Nephron progenitor cell (in vitro differentiated cells): ENCODE data around the gene FOXN4.

Source experiments
- DNase-seq: peaks from one replicate; pipeline ENCODE4 v3.0.0; 2021
- H3K27ac Mint-ChIP-seq: 2 replicates; pipeline ENCODE4 v1.8.0; 2021; ENCODE audit warnings: mild to moderate bottlenecking, moderate library complexity, mixed read lengths
- H3K27me3 Mint-ChIP-seq: 2 replicates; pipeline ENCODE4 v1.8.0; 2021; ENCODE audit warnings: mild to moderate bottlenecking, low read depth, mixed read lengths; ENCODE audit not compliant: poor library complexity
- H3K36me3 Mint-ChIP-seq: 2 replicates; pipeline ENCODE4 v1.8.0; 2021; ENCODE audit warnings: low read depth, mixed read lengths
- H3K4me1 Mint-ChIP-seq: 2 replicates; pipeline ENCODE4 v1.8.0; 2021; ENCODE audit warnings: mixed read lengths
- H3K4me3 Mint-ChIP-seq: 2 replicates; pipeline ENCODE4 v1.8.0; 2021; ENCODE audit warnings: mild to moderate bottlenecking, moderate library complexity, mixed read lengths
- H3K9me3 Mint-ChIP-seq: 2 replicates; pipeline ENCODE4 v1.8.0; 2021; ENCODE audit warnings: mild to moderate bottlenecking, moderate library complexity, mixed read lengths
- TF ChIP-seq, protein P1 (sequence below): fragments of 200-600 bp; sonication (generic); IDR thresholded peaks from 2 replicates; pipeline ENCODE4 v1.5.0; 2021; ENCODE audit warnings: antibody characterized with exemption

The FOXN4 gene

DNA sequence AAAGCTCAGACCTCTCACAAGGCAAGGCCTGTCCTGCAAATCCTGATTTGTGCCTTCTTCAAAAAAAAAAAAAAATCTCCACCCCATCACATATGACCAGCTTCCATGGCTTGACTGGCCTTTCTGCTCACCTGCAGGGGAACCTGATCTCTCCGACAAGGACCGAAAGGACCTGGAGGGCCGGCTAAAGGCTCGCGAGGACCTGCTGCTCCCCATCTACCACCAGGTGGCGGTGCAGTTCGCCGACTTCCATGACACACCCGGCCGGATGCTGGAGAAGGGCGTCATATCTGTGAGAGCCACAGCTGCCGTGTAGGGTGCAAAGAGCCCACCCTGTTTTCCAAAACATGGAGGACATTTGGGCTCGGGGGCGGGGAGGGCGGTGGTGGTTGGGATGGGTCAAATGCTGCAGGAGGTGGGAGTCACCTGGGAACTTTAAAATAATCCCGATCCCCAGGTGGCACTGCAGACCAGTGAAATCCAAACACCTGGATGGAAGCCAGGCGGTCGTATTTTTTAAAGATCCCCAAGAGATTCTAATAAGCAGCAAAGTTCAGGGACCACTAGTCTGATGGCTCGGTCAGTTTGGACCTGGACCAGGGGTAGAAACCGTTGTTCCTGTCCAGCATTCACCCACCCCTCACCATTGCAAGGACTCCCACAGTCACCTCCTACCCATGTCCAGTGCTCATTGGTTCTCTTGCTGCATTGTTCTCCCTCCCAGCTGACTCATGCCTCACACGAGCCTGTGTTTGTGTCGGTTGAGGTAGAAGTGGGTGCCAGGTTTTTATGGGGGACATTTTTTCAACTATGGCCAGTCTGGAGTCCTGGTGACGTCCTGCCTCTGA is 44.8 kb downstream of the FOXN4 start:
- peaks cover 22% of the 10 kb centered on the region for H3K27me3 Mint-ChIP-seq
- H3K27ac Mint-ChIP-seq: no peak overlapping the region
- no peaks in the 10 kb centered on the region for H3K9me3 Mint-ChIP-seq
- peak; percentile 90 for DNase-seq
- TF ChIP-seq, protein P1, sequence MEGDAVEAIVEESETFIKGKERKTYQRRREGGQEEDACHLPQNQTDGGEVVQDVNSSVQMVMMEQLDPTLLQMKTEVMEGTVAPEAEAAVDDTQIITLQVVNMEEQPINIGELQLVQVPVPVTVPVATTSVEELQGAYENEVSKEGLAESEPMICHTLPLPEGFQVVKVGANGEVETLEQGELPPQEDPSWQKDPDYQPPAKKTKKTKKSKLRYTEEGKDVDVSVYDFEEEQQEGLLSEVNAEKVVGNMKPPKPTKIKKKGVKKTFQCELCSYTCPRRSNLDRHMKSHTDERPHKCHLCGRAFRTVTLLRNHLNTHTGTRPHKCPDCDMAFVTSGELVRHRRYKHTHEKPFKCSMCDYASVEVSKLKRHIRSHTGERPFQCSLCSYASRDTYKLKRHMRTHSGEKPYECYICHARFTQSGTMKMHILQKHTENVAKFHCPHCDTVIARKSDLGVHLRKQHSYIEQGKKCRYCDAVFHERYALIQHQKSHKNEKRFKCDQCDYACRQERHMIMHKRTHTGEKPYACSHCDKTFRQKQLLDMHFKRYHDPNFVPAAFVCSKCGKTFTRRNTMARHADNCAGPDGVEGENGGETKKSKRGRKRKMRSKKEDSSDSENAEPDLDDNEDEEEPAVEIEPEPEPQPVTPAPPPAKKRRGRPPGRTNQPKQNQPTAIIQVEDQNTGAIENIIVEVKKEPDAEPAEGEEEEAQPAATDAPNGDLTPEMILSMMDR: peak; percentile 76
- peaks cover 4% of the 10 kb centered on the region for H3K4me1 Mint-ChIP-seq
- H3K4me3 Mint-ChIP-seq: no peak overlapping the region
- peaks cover 13% of the 10 kb centered on the region for H3K36me3 Mint-ChIP-seq

DNA sequence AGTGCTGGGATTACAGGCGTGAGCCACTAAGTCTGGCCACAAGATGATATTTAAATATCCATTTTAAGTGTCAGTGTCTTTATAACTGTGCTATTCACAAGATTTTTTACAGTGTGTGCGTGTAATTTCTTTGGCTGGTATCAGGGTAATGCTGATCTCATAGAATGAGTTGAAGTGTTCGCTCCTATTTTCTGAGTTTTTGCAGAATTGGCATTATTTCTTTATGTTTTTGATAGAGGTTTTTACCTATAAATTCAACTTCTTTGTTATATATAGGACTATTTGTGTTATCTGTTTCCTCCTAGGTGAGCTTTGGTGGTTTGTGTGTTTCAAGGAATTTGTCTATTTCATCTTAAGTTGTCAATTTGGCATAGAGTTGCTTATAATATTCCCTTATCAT is 45.6 kb downstream of the FOXN4 start:
- no peak overlapping the region for H3K4me3 Mint-ChIP-seq
- TF ChIP-seq, protein P1: no peak
- DNase-seq: no peak
- no peak overlapping the region for H3K27ac Mint-ChIP-seq
- H3K4me1 Mint-ChIP-seq: peaks cover 4% of the 10 kb centered on the region
- H3K27me3 Mint-ChIP-seq: peaks cover 22% of the 10 kb centered on the region
- peaks cover 13% of the 10 kb centered on the region for H3K36me3 Mint-ChIP-seq
- H3K9me3 Mint-ChIP-seq: no peaks in the 10 kb centered on the region

DNA sequence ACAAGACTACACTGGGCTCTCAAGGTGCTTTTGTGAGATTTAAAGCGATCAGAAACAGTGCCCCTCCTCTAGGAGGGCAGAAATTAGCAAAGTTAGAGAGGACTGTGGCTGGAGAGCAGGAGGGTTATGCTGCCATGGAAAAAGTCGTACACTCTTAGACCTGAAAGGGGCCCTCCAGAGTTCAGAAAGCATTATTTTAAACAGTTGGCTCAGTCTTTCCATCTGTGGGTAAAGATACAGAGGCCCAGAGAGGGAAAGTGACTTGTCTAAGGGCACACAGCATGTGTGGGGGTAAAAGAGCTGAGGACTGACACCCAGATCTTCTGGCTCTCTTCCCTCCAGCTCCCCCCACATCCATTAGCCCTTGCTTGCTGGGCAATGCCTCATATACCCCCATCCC is 47.1 kb downstream of the FOXN4 start:
- Mint-ChIP-seq H3K4me1 (peaks cover 4% of the 10 kb centered on the region), H3K36me3 (peaks cover 9% of the 10 kb centered on the region), H3K4me3 (no peak overlapping the region), H3K27me3 (peaks cover 14% of the 10 kb centered on the region), H3K27ac (no peak overlapping the region), H3K9me3 (no peaks in the 10 kb centered on the region)
- TF ChIP-seq, protein P1: no peak
- no peak for DNase-seq

DNA sequence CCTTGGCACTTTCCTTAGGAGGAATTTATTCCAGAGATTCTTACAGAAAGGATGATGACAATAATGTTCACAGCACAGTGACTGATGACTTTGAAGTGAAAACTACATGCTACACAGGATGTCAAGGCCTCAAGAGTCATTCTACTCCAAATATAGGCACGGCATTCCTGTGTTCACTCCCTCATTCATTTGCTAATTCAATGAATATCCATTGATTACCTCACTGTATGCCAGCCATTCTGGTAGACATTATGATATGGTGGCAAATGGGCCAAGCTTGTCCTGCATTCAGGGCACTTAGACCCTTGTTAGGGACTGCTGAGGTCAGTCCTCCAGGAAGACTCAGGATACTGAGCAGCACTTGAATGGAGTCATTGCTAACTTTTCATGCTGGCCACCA is 48.0 kb downstream of the FOXN4 start:
- Mint-ChIP-seq H3K27ac (no peak overlapping the region), H3K27me3 (peaks cover 9% of the 10 kb centered on the region), H3K4me1 (no peaks in the 10 kb centered on the region), H3K9me3 (no peaks in the 10 kb centered on the region), H3K4me3 (no peak overlapping the region), H3K36me3 (peaks cover 9% of the 10 kb centered on the region)
- no peak for DNase-seq
- TF ChIP-seq, protein P1: no peak

DNA sequence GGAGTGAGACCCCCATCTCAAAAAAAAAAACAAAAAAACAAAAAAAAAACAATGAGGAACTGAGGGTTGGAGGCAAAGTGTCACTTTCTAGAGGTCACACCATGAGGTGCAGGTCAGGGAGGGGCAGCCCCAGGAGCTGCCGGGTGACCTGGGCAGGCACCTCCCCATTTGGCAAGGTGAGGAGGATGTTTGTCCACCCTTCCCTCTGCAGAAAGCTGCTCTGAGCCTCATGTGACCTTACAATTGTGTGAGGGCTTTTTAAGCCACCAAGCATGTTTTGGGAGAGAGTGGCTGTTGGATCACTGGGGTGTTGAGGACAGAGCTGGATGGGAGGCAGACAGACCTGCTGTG is 49.6 kb downstream of the FOXN4 start:
- DNase-seq: no peak
- no peaks in the 10 kb centered on the region for H3K4me1 Mint-ChIP-seq
- TF ChIP-seq, protein P1: no peak
- H3K9me3 Mint-ChIP-seq: peaks cover 12% of the 10 kb centered on the region
- no peak overlapping the region for H3K4me3 Mint-ChIP-seq
- peaks cover 12% of the 10 kb centered on the region for H3K27me3 Mint-ChIP-seq
- no peak overlapping the region for H3K27ac Mint-ChIP-seq
- H3K36me3 Mint-ChIP-seq: peaks cover 21% of the 10 kb centered on the region
